Measurements from ENCODE around the gene IFI44.

The IFI44 gene

GRCh38 chr1:78652019-78652560, 2.5 kb downstream of the IFI44 start:
- no peak for DNase-seq (ENCODE audit: low read depth)

DNA sequence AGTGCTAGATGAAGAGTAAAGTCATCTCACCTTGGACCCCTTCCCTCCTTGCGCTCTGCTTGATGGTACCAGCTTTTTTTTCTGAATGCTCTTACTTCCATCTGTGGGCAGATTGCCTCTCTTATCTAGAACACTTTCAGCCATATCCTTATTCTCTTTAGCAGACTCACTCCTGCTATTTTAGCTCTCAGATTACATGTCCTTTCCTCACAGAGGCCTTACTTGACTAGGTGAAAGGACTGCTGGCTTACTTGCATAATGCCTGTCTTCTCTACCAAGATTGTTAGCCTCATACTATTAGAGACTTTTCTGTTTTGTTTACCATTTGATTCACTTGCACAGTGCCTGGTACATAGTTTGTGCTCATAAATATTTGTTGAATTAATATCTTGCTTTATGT, 9.3 kb downstream of the IFI44 start:
- no peak for DNase-seq (ENCODE audit: low read depth)

DNA sequence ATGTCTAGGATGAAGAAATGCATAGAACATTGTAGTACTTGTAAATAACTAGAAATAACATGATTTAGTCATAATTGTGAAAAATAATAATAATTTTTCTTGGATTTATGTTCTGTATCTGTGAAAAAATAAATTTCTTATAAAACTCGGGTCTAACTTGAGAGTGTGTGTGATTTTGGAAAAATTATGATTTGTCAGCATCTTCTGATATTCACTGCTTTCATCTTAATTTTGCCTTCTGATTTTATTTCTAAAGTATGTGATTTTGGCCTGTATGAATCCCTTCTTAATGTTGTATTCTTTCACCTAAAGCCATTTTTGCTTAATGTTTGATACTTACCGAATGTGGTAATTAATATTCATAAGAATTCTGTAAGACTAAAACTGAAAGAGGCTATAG, 14.3 kb downstream of the IFI44 start:
- DNase-seq (ENCODE audit: low read depth), result no peak

GRCh38 chr1:78664763-78665162, 15.1 kb downstream of the IFI44 start:
- no peak for DNase-seq (ENCODE audit: low read depth)

- DNase-seq (ENCODE audit: low read depth), result no peak
These were observed 16.2 kb downstream of the IFI44 start for GRCh38 chr1:78665809-78666208.

GRCh38 chr1:78667939-78668338, 18.3 kb downstream of the IFI44 start:
- DNase-seq (ENCODE audit: low read depth), result no peak

DNA sequence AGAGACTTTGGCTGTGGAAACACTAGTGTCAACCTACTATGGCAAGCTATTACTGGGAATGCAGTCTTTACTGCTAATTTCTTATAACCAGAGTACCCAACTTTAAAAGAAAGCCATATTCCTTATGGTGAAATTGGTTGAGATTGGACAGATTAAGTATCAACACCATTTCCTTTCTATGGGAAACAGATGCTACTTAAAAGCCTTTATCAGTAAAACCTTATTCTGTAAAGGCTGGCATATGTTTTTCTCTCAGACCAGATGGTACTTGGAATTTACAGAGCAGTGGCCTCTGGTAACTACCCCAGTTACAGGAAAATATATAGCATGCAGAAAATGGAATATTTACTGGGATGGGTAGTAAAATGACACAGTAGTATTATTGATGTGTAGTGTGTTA, 18.8 kb downstream of the IFI44 start:
- DNase-seq (ENCODE audit: low read depth), result no peak

- no peak for DNase-seq (ENCODE audit: low read depth)
These were observed 22.8 kb downstream of the IFI44 start for GRCh38 chr1:78672428-78672827.

GRCh38 chr1:78673120-78673519, 23.5 kb downstream of the IFI44 start:
- no peak for DNase-seq (ENCODE audit: low read depth)

DNA sequence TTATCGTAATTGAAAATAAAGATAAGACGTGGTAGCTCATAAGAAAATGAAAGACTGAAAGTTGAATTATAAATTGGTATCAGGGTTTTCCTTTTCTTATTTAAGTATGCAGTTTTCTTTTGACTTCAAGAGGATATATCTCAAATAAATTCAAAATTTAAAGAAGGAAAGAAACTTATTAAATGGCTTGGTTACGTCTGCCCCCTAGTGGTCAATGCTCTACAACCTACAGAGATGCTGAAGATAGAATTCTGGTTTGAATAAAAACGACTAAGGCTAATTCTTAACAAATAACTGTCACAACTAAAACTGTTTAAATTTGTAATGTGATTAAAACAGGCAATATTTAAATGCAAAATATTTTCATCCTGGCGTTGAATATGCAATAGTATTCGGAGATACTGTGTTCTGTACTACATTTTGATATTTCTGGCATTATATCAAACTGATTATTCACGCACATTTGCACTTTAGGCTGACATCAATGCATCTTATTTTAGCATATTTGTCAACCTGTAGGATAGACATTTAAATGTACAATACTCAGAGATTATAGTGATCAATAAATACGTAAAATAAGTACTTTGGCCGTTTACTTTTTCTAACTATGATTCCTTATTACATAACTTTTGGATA, 26.8 kb downstream of the IFI44 start:
- DNase-seq (ENCODE audit: low read depth), result no peak

- DNase-seq (ENCODE audit: low read depth), result no peak
These were observed 27.4 kb downstream of the IFI44 start for GRCh38 chr1:78676993-78677392.

DNA sequence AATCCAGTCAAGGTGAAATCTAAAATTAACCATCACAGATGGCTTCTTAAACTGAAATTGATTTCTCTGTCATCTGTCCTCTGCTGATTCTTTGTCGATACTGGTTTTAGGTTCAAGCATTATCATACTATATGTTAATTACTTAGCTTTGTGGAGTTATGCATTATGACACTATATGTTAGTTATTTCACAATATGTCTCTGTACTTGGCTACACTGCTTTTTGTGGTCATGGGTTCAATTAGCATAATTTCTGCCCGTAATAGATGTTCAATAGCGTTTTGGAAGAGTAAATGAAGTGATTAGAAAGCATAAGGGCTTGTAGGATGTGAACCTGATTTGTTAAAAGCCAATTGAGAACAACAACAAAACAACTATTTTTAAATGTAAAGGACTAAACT, 28.2 kb downstream of the IFI44 start:
- DNase-seq (ENCODE audit: low read depth), result no peak

GRCh38 chr1:78678324-78678723, 28.7 kb downstream of the IFI44 start:
- DNase-seq (ENCODE audit: low read depth), result no peak

GRCh38 chr1:78681265-78681664, 31.6 kb downstream of the IFI44 start:
- DNase-seq (ENCODE audit: low read depth), result no peak

DNA sequence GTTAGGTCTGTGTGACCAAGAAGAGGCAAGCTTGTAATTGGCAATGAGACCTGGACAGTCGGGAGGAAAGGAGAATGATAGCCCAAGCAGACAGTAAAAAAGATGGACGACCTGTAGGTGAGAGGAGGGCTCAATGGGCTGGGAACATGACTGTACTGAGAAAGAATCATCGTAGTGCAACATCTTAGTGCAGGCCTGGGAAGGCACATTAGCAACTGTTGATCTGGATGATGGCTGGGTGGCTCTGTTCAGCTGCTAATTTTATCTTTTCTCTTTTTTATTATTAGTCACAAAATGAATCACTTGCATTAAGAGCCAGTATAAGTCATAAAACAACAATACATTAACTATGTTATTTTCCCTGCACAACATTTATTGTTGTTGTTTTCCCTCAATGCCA, 32.9 kb downstream of the IFI44 start:
- DNase-seq (ENCODE audit: low read depth), result no peak

GRCh38 chr1:78683079-78683478, 33.4 kb downstream of the IFI44 start:
- DNase-seq (ENCODE audit: low read depth), result no peak

DNA sequence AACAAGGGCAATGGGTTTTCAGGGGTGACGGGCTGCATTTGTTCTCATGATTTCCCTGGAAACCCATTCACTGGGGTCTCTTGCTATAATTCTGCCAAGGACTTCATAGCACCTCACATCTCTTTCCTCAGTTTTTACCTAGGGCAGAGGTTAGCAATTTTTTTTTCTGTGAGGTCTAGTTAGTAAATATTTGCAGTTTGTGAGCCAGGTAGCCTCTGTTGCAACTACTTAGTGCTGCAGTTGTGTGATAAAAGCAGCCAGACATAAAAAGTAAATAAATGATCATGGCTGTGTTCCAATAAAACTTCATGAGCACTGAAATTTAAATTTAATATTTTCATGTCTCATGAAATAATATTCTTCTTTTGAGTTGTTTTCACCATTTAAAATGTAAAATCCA, 37.7 kb downstream of the IFI44 start:
- DNase-seq (ENCODE audit: low read depth), result no peak

DNA sequence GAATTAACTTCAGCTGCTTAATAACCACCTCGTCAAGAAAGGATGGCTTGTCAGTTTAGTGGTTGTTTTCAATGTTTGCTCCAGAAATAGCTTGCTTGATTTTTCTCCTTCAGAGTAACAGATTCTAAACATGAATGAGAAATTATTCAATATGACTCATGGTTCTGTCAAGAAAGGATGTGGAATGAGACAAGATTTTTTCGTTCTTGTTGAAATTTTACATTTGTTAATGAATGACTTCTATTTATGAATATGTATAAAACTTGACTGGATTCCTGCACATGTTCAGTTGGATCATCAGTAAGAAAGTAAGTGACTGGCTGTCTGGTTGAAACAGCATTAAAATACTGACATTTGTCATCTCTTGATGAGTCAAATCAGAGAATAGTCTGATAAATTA, 38.3 kb downstream of the IFI44 start:
- DNase-seq (ENCODE audit: low read depth), result no peak

GRCh38 chr1:78688697-78689096, 39.1 kb downstream of the IFI44 start:
- DNase-seq (ENCODE audit: low read depth), result no peak

GRCh38 chr1:78690516-78690915, 40.9 kb downstream of the IFI44 start:
- DNase-seq (ENCODE audit: low read depth), result no peak

DNA sequence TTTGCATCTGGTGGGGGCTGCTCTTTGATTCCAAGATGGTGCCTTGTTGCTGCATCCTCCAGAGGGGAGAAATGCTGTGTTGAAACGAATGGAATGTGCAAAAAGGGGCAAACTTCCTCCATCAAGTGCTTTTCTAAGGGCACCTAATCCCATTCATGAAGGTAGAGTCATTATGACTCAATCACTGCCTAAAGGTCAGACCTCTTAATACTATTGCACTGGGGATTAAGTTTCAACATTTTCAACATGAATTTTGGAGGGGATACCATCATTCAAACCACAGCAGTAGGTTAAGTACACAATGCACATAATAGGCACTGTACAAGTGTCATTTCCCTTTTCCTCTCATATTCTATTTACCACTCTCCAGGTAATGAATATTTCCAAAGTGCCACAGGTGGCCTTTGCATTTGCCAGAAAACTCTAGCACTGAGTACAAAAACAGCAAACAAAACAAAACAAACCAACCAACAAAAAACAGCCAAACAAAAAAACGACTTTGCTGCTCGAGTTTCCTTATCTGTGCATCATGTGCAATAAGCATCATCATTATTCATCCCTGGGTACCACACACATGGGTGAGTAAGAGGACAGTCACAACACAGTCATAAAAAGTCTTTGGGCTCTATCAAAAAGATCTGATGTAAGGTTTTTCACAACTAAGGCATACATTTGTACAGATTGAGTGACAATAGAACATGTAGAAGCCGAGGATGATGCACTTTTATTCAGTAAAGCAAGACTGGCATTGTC, 42.5 kb downstream of the IFI44 start:
- no peak for DNase-seq (ENCODE audit: low read depth)

GRCh38 chr1:78699813-78700212, 50.2 kb downstream of the IFI44 start:
- no peak for DNase-seq (ENCODE audit: low read depth)

GRCh38 chr1:78702426-78702825, 52.8 kb downstream of the IFI44 start:
- DNase-seq (ENCODE audit: low read depth), result no peak

GRCh38 chr1:78703806-78704205, 54.2 kb downstream of the IFI44 start:
- no peak for DNase-seq (ENCODE audit: low read depth)
